CD4-positive, alpha-beta T cell treated with Interleukin-6 for 4 hours (primary cell): ENCODE data around the gene GRWD1.
A peak's percentile ranks its signal among the peaks of the same experiment; 100 is the strongest.

Experiments
- DNase-seq: peaks from one replicate; pipeline ENCODE4 v3.0.0-alpha.2; 2020; ENCODE audit warnings: mixed read lengths

GRWD1 gene

GRCh38 chr19:48428670-48429069 lies 17.1 kb upstream of the GRWD1 start:
- DNase-seq = no peak

DNA sequence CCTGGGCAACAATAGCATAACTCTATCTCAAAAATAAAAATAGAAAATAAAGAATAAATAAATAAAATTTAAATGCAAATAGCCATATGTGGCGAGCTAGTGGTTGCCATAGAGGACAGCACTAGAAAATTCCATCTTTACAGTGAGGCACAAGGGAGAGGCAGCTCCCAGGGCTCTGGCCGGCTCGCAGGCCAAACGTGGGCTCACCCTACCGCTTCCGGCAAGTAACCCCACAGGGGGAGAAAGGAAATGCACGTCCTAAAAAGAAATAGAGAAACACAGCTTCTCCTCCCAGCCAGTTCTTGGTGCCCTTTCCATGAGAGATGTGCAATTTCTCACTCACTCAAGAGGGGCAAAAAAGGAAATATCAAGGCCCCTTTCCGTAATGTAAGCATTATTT lies 12.4 kb upstream of the GRWD1 start:
- no peak for DNase-seq

DNA sequence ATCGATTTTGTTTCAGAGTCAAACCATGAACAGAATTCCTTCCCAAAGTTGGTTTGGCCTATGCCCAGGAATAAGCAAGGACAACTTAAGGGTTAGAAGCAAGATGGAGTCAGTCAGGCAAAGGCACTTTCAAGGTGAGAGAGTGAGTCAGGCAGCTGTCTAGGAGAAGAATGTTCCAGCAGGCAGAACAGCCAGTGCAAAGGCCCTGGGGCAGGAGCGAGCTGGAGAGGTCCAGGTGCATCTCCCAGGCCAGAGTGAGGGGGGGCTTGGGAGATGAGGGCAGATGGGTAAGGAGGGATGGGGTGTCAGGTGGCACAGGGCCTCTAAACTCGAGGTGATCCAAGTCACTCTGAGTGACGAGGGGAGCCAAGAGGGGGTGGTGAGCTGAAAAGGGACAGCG lies 9.2 kb upstream of the GRWD1 start:
- no peak for DNase-seq

DNA sequence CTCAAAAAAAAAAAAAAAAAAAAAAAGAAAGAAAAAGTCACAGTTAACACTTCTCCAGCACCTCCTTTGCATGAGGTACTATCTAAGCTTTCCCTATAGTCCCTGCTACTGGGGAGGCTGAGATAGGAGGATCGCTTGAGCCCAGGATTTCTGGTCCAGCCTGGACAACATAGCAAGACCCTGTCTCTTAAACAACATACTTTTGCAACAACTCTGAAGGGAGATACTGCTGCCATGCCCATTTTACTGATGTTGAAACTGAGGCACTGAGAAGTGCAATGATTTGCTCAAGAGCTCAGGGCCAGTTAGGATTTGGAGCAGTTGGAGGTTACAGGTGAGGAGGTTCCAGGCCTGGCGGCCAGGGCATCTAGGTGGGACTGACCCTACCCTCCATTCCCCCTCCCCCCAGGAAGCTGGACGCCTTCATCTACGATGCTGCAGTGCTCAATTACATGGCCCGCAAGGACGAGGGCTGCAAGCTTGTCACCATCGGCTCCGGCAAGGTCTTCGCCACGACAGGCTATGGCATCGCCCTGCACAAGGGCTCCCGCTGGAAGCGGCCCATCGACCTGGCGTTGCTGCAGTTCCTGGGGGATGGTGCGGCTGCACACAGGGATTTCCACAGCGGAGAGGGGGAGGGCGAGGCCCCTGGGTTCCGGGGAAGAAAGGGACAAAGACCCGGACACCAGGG lies 4.3 kb upstream of the GRWD1 start:
- DNase-seq = no peak

DNA sequence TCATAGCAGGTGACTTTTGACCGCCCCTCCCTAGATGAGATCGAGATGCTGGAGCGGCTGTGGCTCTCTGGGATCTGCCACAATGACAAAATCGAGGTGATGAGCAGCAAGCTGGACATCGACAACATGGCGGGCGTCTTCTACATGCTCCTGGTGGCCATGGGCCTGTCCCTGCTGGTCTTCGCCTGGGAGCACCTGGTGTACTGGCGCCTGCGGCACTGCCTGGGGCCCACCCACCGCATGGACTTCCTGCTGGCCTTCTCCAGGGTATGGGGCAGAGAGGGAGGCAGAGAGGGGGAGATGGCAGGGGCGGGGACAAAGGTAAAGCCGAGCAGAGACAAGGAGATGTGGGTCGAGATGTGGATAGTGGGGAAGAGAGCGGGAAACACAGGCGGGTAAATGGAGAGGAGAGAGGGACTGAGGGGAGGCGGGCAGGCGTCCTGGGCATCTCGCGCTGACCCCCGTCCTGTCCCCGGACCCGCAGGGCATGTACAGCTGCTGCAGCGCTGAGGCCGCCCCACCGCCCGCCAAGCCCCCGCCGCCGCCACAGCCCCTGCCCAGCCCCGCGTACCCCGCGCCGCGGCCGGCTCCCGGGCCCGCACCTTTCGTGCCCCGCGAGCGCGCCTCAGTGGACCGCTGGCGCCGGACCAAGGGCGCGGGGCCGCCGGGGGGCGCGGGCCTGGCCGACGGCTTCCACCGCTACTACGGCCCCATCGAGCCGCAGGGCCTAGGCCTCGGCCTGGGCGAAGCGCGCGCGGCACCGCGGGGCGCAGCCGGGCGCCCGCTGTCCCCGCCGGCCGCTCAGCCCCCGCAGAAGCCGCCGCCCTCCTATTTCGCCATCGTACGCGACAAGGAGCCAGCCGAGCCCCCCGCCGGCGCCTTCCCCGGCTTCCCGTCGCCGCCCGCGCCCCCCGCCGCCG lies 3.4 kb upstream of the GRWD1 start:
- no peak for DNase-seq

DNA sequence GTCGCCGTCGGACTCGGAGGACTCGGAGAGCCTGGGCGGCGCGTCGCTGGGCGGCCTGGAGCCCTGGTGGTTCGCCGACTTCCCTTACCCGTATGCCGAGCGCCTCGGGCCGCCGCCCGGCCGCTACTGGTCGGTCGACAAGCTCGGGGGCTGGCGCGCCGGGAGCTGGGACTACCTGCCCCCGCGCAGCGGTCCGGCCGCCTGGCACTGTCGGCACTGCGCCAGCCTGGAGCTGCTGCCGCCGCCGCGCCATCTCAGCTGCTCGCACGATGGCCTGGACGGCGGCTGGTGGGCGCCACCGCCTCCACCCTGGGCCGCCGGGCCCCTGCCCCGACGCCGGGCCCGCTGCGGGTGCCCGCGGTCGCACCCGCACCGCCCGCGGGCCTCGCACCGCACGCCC lies 2.5 kb upstream of the GRWD1 start:
- peak; percentile 22 for DNase-seq

DNA sequence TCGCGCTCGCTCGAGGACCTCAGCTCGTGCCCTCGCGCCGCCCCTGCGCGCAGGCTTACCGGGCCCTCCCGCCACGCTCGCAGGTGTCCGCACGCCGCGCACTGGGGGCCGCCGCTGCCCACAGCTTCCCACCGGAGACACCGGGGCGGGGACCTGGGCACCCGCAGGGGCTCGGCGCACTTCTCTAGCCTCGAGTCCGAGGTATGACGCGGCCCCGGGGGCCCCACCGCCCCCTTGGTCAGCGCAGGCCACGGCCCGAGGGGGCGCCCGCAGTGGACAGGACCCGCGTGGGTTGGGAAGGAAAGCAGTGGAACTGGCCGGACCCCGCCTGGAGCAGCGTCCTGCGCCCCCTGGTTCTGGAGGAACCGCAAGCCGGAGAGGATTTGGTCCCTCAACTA lies 2.1 kb upstream of the GRWD1 start:
- no peak for DNase-seq

- no peak for DNase-seq
Observed at GRCh38 chr19:48444129-48444935, 1.5 kb upstream of the GRWD1 start.

GRCh38 chr19:48444936-48445200 lies 915 bp upstream of the GRWD1 start:
- no peak for DNase-seq

- no peak for DNase-seq
Observed at GRCh38 chr19:48445256-48445605, 552 bp upstream of the GRWD1 start.

- no peak for DNase-seq
Observed at GRCh38 chr19:48446579-48446978, 796 bp downstream of the GRWD1 start.

GRCh38 chr19:48448563-48448962 lies 2.8 kb downstream of the GRWD1 start:
- DNase-seq = no peak

DNA sequence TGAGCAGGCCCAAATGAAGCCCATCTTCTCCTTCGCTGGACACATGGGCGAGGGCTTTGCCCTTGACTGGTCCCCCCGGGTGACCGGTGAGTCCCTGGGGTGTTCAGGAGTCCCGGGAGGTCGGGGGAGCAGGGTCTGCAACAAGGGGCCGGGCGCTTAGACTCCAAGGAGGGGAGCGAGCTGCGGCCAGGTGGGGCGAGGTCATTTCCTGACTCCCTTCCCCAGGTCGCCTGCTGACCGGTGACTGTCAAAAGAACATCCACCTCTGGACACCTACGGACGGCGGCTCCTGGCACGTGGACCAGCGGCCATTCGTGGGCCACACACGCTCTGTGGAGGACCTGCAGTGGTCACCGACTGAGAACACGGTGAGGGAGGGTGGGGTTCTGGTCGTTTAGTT lies 4.7 kb downstream of the GRWD1 start:
- DNase-seq = no peak

GRCh38 chr19:48450863-48451262 lies 5.1 kb downstream of the GRWD1 start:
- DNase-seq = no peak

- DNase-seq = no peak
Observed at GRCh38 chr19:48451624-48452023, 5.8 kb downstream of the GRWD1 start.

- no peak for DNase-seq
Observed at GRCh38 chr19:48452289-48453190, 6.8 kb downstream of the GRWD1 start.

DNA sequence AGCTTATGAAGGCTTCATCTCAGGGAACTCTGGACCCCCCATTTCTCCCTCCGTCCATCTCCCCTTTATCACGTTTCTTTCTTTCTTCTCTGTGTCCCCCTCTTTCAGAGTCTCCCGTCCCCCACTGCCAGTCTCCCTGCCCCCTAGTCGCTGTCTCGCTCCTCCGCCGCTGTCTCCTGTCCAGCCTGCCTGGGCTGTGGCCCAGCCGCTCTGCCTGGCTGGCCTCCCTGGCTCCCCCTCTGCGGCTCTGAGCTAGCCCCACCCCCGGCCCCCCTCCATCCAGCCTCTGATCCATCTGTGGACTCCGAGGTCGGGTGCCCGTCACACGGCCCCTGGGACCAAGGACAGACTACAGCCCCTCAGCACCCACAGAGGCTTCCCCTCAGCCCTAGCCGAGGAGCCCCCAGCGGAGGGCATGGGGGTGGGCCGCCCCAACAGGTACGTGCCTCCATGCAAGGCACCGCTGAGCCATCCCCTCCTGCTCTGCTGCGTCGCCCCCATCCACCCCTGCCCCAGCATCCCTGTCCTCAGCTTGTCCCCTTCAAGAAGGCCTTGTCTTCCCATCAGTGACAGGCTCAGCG lies 8.5 kb downstream of the GRWD1 start:
- no peak for DNase-seq

GRCh38 chr19:48455171-48455907 lies 9.6 kb downstream of the GRWD1 start, which contains the start of gene KCNJ14:
KCNJ14 (plus strand) TSS chr19:48455574; CDS start chr19:48461725, 6,151 bp downstream.
- DNase-seq = no peak

- DNase-seq = no peak
Observed at GRCh38 chr19:48455908-48456562, 10.3 kb downstream of the GRWD1 start.

DNA sequence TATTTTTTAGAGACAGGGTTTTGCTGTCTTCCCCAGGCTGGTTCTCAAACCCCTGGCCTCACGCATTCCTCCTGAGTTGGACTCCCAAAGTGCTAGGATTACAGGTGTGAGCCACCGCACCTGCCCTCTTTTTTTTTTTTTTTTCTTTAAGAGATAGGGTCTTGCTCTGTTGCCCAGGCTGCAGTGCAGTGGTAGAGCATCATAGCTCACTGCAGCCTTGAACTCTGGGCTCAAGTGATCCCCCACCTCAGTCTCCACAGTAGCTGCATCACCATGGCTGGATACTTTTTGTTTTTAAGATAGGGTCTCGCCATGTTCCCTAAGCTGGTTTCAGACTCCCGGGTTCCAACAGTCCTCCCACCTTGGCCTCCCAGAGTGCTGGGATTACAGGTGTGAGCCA lies 11.1 kb downstream of the GRWD1 start:
- DNase-seq = no peak

- DNase-seq = no peak
Observed at GRCh38 chr19:48458016-48458415, 12.2 kb downstream of the GRWD1 start.
